ENCODE results near the gene KAT6B.

- no peak for TF ChIP-seq POLR2A (IDR thresholded peaks at IDR 0.05)
- TF ChIP-seq CTCF (IDR thresholded peaks at IDR 0.05 in 4 of 5, conservative IDR thresholded peaks at IDR 0.05 in 1 of 5) = no peak
Measured at GRCh38 chr10:74947781-74948401, 121.5 kb downstream of the KAT6B start.
